Activated T-cell treated with anti-CD3 and anti-CD28 coated beads, Interleukin-2, amount 50 U/mL, for 1 hour (primary cell): ENCODE data around the gene LZTR1.
"Not testable (repeated sequence)": the region's sequence is repeated elsewhere in the genome, so short reads cannot be mapped to it uniquely, and the experiment has no call there.

Experiments used
- DNase-seq: peaks from one replicate; pipeline ENCODE4 v3.0.0-alpha.2; 2020

The LZTR1 gene

DNA sequence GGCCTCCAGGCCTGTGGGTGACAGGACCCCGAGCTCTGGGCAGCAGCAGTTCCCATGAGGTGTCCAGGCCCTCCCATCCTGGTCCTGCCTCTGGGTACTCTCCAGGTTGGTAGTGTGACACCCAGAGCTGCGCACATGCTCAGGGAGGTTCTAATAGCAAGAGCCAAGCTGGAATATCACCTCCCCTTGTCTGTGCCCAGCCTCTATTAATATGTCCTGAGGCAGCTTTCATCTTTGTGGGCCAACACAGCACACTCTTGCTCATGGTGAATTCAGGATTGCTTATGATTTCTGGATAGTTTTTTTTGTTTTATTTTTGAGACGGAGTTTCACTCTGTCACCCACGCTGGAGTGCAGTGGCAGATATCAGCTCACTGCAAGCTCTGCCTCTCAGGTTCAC, 36.2 kb downstream of the LZTR1 start:
- no peak for DNase-seq

DNA sequence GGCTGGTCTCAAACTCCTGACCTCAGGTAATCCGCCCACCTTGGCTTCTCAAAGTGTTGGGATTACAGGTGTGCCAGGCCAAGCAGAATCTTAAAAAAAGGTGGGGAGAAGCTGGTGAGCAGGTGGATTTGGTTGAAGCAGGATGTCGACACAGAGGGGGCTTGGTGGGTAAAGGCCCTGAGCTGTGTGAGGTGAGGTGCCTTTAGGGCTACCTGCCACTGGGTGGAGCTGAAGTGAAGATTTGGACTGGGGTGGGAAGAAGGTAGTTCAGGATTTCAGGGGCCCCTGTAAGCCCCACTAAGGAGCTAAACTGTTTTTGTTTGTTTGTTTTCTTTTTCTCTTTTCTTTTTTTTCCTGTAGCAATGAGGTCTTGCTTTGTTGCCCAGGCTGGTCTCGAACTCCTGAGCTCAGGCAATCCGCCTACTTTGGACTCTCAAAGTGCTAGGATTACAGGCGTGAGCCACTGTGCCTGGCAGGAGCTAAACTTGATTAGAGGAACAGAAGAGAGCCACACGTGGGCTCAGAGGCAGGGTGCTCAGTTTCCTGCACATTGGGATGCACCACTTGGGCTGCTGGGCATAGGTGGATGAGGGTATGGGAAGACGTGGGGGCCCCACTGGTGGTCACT, 38.8 kb downstream of the LZTR1 start:
- no peak for DNase-seq

DNA sequence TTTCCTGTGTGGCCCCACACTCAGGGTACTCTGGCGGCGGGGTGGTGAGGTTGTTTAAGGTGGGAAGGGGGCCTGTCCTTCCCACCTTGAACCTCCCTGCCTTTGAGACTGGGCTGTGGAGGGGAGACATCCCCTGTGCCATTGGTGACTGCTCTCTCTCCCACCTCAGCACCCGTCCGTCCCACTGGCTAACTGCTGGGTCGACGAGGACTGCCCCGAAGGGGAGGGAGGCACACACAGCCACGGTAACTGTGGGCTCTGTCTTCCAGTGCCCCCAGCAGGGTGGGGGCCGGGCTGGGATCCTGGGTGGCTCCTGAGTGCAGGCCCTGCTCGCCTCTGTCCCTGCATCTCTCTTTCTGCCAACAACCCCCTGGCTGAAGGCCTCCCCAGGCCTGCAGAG, 40.4 kb downstream of the LZTR1 start:
- no peak for DNase-seq

DNA sequence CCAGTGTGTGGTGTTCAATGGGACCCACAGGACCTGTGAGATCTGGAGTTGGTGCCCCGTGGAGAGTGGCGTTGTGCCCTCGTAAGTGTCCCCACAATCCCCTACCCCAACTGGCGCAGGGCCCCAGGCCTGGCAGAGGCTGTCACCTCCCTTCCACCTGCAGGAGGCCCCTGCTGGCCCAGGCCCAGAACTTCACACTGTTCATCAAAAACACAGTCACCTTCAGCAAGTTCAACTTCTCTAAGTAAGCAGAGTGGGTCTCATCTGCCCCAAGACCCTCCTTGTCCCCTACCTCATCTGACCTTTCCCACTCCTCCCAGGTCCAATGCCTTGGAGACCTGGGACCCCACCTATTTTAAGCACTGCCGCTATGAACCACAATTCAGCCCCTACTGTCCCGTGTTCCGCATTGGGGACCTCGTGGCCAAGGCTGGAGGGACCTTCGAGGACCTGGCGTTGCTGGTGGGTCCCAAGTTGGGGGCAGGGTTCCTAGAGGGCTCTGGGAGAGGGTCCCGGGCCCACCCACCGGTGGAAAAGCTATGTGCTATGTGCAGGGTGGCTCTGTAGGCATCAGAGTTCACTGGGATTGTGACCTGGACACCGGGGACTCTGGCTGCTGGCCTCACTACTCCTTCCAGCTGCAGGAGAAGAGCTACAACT, 41.0 kb downstream of the LZTR1 start:
- no peak for DNase-seq

DNA sequence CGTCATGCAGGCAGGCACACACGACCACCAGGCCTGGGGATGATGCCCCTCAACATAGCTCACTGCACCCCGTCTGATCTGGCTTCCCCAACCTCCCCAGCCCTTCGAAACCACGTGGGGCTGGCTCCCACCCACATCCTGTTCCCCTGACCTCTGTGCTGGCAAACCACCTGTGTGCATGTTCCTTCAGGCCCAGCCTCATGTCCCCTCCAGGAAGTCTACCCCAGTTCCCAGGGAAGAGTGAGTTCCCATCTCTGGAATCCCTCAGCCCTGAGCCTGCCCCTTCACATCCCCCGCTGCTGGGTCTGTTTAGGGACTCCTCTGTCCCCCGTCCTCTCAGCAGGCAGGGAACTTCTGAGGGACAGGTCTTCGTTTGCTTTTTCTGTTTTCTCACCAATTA, 43.2 kb downstream of the LZTR1 start:
- no peak for DNase-seq

DNA sequence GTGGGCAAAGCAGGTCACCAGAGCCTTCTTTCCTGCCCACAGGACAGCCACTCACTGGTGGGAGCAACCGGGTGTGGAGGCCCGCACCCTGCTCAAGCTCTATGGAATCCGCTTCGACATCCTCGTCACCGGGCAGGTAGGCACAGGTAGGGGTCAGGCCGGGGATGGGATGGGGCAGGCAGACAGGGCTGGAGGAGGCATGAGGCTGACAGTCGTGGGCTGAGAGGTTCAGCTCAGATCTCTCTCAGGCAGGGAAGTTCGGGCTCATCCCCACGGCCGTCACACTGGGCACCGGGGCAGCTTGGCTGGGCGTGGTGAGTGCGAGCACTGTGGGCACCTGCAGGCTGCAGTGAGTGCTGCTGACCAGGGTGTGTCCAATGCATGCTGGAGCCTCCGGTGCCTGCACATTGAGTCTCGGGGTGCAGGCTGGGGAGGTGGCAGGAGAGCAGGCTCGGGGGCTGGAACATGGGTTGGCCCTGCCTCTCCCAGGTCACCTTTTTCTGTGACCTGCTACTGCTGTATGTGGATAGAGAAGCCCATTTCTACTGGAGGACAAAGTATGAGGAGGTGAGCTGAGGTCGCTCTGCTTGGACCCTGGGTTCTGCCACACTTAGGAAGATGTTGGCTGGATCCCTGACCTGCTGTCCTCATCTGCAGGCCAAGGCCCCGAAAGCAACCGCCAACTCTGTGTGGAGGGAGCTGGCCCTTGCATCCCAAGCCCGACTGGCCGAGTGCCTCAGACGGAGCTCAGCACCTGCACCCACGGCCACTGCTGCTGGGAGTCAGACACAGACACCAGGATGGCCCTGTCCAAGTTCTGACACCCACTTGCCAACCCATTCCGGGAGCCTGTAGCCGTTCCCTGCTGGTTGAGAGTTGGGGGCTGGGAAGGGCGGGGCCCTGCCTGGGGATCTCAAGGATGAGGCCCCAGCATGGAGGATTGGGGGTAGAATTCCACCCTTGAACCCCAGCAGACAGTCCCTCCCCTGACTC, 44.0 kb downstream of the LZTR1 start:
- DNase-seq, result no peak

DNA sequence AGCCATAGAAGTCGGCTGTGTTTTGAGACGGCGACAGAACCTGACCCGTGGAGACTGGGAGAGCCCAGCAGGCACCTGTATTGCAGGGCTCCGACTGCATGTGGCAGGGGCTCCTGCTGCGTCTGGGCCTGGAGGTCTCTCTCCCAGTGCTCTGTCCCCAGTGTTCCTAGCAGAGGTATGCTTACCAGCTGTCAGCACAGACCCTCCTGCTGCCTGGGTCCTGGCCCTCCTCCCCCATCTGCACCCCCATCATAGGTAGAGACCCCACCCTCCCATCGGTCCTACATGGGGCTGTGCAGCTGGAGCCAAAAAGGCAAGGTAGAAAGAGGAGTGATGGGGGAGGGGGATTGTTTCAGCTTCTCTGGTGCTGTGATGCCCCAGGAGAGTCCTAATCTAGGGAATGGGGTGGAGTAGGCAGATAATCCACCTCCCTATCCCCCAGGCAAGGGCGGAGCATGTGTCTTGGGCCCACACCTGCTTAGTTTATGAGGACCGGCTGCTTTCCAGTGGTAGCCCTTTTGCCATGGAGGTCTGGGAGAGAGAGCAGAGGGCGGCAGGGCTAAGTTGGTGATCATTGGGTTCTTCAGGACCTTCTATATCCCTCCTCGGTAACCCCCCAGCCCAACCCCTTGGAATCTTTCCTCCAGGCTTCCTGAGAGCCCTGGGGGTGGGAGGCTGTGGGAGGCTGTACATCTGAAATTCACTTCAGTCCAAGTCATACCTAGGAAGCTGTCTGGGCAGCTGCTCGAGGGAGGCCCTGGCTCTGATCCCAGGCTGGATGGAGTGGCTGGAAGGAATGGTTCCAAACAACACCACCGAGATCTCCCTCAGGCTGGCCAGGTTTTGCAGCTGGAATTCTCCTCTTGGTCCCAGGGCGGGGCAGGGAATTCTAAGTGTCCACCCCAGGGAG, 44.9 kb downstream of the LZTR1 start:
- no peak for DNase-seq

DNA sequence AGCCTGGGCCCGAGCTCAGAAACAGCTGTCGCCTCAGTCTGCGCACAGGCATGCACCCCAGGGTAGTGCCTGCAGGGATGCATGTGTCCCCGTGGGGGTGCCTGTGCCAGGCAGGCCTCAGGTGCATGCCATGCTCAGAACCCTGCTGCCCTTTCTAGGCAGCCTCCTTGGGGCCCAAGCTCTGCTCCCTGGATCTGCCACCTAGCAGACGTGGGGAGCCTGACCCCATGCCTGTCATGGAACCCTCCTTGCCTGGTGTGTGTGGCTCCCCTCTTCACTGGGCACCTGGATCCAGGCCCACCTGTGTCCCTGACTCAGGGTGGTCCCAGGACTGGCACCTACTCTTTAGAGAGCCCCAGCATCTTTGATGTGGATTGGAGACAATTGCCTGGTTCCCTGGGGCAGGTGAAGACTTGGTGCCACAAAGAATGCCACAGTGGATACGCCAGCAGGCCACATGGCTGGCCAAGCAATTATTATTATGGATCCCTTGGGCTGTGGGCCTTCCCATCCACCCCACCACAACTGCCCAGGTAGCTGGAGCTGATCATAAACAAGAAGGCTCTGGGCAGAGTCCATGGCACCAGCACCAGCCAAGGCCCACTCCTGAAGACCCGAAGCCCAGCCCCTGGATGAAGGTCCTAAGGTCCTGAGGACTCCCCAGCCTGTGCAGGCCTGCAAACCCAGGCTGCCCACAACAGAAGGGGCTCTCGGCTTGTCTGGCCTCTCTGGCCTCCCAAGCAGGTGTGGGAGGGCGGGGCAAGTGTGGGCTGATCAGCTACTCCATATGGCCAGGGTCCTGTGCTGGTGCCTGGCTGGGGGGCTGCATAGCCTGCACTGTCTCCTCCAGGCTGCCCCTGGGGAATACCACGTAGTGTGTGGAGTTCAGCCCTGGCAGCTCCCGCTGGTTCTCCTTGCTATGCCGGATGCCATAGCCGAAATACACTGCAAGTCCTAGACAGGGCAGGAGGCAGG, 46.5 kb downstream of the LZTR1 start:
- no peak for DNase-seq

DNA sequence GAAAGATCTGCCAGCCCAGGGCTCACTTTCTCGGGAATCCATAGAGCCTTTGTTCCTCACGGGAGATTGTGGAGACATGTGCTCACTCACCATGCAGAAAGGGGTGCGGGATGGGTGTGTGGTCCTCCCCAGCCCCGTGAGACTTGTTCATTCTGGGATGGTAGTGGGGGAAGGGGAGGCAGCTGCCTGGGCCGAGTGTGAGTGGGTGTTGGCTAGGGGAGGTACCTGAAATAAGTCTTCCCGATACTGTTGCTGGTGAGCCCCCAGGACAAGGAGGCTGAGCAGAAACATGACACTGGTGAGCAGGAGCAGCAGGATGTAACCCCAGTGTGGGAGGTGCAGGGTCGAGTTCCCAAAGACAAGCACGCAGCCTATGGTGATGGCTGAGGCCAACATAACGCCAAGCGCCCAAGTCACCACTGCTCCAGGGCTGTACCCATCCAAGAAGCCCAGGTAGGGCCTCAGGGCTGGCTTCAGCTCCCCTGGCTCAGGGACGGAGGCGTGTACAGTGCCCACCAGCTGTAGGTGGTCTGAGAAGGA, 47.5 kb downstream of the LZTR1 start:
- DNase-seq, result no peak

DNA sequence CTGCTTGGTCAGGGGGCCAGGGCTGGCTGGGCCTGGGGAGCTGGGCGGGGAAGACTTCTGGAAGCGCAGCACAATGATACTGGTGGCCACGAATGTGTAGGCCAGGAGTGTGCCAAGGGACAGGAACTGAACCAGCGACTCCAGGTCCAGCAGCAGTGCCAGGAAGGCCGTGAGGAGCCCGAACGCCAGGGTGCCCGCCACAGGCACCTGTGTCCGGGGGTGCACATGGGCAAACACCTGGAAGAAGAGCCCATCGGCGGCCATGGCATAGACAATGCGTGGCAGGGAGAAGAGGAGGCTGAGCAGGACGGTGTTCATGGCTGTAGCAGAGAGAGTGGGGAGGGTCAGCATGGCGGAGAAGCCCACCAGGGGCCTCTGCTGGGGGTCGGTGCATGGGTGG, 47.9 kb downstream of the LZTR1 start:
- DNase-seq, result no peak

DNA sequence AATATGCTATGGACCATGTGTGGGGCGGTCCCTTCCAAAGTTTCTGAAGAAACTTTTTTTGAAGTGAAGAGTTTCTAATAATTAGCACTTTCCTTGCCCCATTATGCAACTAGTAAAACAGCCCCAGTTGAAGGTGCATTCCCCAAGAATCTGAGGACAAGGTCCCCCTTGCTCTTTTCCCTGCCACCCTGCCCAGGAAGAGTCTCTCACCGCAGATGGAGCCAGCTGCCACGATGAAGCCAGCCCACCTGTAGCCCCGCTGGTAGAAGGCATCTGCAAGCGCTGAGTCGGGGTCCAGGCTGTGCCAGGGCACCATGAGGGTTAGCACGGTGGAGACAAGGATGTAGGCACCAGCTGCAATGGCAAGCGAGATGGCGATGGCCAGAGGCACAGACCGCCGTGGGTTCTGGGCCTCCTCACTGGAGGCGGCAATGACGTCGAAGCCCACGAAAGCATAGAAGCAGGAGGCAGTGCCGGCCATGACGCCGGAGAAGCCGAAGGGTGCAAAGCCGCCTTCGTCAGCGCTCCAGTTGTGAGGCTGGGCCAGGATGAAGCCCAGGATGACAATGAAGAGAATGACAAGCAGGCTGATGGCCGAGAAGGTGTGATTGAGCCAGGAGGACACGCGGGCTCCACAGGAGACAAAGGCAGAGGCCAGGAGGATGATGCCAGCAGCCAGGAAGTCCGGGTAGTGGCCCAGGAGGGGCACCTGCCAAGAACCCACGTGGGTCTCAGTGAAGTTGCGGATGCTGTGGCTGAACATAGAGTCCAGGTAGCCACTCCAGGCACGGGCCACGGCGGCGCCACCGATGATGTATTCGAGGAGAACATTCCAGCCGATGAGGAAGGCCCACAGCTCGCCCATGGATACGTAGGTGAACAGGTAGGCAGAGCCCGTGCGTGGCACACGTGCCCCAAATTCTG, 48.8 kb downstream of the LZTR1 start:
- DNase-seq, result no peak

DNA sequence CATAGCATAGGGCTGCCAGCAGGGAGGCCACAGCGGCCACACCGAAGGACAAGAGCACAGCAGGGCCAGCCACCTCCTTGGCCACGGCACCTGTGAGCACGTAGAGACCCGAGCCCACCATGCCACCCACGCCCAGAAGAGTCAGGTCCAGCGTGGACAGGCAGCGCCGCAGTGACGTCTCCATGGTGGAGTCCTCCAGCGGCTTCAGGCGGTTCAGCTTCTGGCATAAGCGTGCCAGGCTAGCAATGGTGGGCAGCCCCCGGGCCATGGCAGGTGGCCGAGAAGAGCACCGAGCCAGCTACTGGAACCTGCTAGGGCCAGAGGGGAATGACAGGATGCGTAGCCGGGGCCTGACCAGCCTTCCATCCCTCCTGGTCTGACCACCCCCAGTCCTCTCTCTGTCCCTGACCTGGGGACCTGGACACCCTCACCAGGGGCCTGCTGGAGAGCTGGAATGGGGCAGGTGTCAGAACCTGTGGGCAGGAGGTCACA, 49.5 kb downstream of the LZTR1 start:
- DNase-seq, result no peak

DNA sequence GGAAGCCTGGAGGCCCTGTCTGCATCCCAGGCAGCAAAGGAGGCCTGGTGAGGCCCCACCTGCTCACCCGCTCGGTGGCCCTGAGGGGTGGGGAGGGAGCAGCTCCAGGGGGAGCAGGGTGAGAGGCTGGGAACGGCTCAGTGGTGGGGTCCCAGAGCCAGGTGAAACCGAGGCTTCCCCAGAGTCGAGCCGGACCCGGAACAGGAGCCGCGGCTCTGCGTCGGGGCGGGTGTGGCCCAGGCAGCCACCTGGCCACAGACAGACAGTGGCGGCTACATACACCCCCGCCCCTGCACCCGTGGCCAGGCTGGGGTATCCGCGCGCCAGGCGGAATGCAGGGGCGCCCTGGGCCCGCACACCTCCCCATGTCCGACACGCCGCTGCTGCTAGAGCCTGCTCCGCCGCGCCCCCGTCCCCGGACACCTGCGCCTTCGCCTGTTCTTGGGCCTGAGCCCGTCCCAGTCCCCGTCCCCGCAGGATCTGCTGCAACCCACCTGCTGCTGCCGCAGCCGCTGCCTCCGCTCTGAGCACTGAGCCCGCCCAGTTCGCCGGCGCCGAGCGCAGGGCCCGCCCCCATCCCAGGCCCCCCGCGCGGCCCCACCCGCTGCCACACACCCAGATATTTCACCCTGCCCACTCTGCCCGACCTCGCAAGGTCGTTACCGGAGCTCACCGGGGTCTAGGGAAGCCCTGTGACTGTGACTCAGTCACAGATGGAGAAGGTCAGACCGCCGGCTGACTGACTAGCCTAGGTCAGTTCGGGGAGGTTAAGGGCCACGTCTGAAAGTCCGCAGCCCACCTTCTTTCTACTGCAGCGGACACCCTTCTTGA, 50.2 kb downstream of the LZTR1 start, which contains the start of gene SLC7A4:
TSS of gene SLC7A4 (minus strand) at position 525 of the 831 bp plus-strand sequence. CDS start 749 bp downstream, outside the sequence.
- DNase-seq, result no peak

DNA sequence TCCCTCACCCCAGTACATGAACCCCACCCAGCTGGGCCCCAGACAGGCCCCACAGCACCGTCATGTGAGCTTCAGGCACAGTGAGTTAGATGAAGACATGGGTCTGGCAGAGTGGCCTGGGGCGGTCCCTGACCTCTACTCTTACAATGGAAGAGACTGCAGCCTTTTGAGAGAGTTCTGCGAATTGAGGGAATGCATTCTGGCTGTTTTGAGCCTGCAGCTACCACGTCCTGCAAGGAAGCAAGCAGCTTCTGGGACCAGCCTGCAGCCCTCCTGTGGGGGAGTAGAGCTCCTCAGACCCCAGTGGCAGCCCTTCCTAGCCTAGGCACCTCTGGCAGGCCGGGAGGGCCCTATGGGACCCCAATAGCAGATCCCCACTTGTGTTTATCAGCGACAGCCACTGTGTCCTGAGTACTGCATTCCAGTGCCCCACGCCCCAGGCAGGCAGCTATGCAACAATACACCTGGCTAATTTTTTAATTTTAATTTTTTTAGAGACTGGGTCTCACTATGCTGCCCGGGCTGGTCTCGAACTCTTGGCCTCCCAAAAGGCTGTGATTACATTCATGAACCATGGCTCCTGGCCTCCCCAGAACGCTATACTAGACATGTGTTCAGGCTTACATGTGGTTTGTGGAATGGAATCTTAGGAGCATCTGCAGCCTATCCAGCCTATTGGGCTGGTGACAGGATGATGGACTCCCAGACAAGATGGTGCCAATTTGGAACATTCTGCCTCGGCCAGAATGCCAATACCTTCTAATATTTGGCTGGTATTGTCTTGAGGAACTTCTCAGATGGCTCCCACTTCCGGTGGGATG, 51.0 kb downstream of the LZTR1 start:
- DNase-seq, result no peak

DNA sequence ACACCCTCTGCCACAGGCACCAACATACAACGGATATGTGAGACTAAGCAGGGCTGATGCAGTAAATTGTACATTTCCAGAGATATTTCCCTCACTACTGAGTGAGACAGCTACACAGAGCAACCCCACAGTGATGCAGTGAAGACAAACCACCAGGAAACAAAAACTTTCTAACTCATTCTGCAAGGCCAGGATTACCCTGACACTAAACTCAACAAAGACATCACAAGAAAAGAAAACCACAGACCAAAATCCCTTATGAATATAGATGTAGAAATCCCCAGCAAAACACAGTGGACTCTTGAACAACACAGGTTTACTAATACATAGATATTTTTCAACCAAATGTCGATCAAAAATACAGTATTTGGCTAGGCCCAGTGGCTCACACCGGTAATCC, 51.8 kb downstream of the LZTR1 start:
- no peak for DNase-seq

DNA sequence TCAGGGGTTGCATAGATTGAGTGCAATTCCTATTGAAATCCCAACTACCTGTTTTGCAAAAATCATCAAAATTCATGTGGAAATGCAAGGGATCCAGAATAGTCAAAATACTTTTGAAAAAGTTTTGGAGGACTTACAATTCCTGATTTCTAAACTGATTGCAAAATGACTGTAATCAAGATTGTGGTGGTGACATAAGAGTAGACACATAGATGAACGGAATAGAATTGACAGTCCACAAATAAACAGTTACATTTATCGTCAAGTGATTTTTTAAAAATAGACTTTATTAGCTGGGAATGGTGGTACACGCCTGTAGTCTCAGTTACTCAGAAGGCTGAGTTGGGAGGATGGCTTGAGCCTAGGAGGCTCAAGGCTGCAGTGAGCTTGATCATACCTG, 52.9 kb downstream of the LZTR1 start:
- no peak for DNase-seq

DNA sequence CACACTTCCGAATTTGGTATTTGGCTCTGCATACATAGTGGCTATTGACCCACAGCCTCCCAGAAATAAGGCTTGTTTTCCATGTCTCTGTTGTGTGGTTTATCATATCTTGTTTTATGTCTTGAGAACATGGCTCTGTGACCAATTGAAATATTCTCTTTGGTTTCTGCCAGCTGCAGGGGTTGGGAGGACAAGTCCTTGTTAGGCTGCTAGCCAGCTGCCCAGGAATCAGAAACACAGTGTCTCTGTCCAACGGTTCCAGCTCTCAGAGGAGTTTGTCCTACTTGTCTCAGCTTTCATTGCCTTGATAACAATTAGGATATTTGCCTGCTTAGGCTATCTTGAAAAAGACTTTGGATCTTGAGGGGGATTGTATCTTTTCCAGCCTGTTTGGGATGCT, 56.3 kb downstream of the LZTR1 start:
- DNase-seq, result no peak

DNA sequence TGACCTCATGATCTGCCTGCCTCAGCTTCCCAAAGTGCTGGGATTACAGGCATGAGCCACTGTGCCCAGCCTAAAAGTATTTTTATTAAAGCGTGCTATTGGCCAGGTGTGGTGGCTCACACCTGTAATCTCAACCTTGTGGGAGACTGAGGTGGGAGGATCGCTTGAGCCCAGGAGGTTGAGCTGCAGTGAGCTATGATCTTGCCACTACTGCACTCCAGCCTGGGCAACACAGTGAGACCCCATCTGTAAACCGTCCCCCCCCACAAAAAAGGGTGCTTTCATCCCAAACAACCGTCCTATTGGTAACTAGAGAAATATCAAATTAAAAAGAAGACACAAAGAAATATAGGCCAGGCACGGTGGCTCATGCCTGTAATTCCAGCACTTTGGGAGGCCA, 57.1 kb downstream of the LZTR1 start:
- not testable (repeated sequence) for DNase-seq
